K562 (cell line): ENCODE data around the gene LILRB3. TPM values are rescaled to one million over a fixed set of nuclear protein-coding genes. Genes with fewer than 3 reads are reported as not detected.

Source experiments
- BCL6 ChIP-seq: fragments of 250-450 bp; sonication (Bioruptor Pico); IDR thresholded peaks from 2 replicates; pipeline ENCODE4 v1.4.0; 2020
- CHD1 ChIP-seq: fragments of 200-600 bp; sonication (generic); IDR thresholded peaks from one replicate; pipeline ENCODE4 v1.6.1; 2012; ENCODE audit warnings: mild to moderate bottlenecking, moderate library complexity, low read length, inconsistent platforms
- DDX20 ChIP-seq: fragments of 450-650 bp; IDR thresholded peaks from 2 replicates; pipeline ENCODE4 v1.6.1; 2016; ENCODE audit warnings: missing genetic modification characterization, low read depth, mild to moderate bottlenecking, missing compliant biosample characterization, moderate library complexity
- EHMT2 ChIP-seq: fragments of 450-650 bp; IDR thresholded peaks from 2 replicates; pipeline ENCODE4 v1.6.1; 2018; ENCODE audit warnings: antibody characterized with exemption
- FIP1L1 ChIP-seq: fragments of 200-400 bp; formaldehyde crosslinking; IDR thresholded peaks from 2 replicates; pipeline ENCODE4 v1.6.1; 2018; ENCODE audit warnings: mild to moderate bottlenecking, low read depth, low read length; ENCODE audit not compliant: poor library complexity, severe bottlenecking
- FOXA1 ChIP-seq: fragments of 450-650 bp; IDR thresholded peaks from 2 replicates; pipeline ENCODE4 v1.6.1; 2016; ENCODE audit warnings: mild to moderate bottlenecking, borderline replicate concordance
- FOXJ3 ChIP-seq: sonication (generic); formaldehyde crosslinking; IDR thresholded peaks from 2 replicates; pipeline ENCODE4 v1.4.0; 2020; ENCODE audit warnings: mild to moderate bottlenecking, missing genetic modification reagents
- GABPA ChIP-seq: fragments of 200-800 bp; sonication (Bioruptor generic); conservative IDR thresholded peaks from 2 replicates; pipeline ENCODE4 v1.6.1; 2016; ENCODE audit warnings: low read depth, missing genetic modification characterization, missing compliant biosample characterization
- GTF2A2 ChIP-seq: IDR thresholded peaks from 2 replicates; pipeline ENCODE4 v1.6.1; 2016; ENCODE audit warnings: mild to moderate bottlenecking, missing genetic modification characterization, missing compliant biosample characterization
- GTF2E2 ChIP-seq: fragments of 200-800 bp; sonication (Bioruptor generic); IDR thresholded peaks from 2 replicates; pipeline ENCODE4 v1.6.1; 2016; ENCODE audit warnings: missing genetic modification characterization, missing compliant biosample characterization
- HDAC1 ChIP-seq, 2 experiments: fragments of 450-650 bp; IDR thresholded peaks; 2 replicates each; pipeline ENCODE4 v1.6.1; 2016 to 2017; ENCODE audit warnings: inconsistent platforms in 1 of 2, mild to moderate bottlenecking in 1 of 2, moderate library complexity in 1 of 2
- HMG20B ChIP-seq: fragments of 250-450 bp; sonication (Bioruptor Pico); IDR thresholded peaks from 2 replicates; pipeline ENCODE4 v1.5.0; 2021; ENCODE audit warnings: mild to moderate bottlenecking
- HMGN3 ChIP-seq: IDR thresholded peaks from 2 replicates; pipeline ENCODE4 v1.6.1; 2011; ENCODE audit warnings: borderline replicate concordance, low read depth, mild to moderate bottlenecking, mixed read lengths, low read length; ENCODE audit not compliant: insufficient read length; ENCODE audit errors: extremely low read depth
- HMGXB4 ChIP-seq: sonication (generic); formaldehyde crosslinking; IDR thresholded peaks from 2 replicates; pipeline ENCODE4 v1.8.1; 2023; ENCODE audit warnings: mild to moderate bottlenecking, missing genetic modification reagents
- ILF3 ChIP-seq: fragments of 450-650 bp; IDR thresholded peaks from 2 replicates; pipeline ENCODE4 v1.6.1; 2018; ENCODE audit warnings: antibody characterized with exemption, mild to moderate bottlenecking, moderate library complexity, borderline replicate concordance
- KLF16 ChIP-seq: IDR thresholded peaks from 2 replicates; pipeline ENCODE4 v1.6.1; 2016; ENCODE audit warnings: antibody characterized with exemption
- MBD1 ChIP-seq: fragments of 250-450 bp; sonication (Bioruptor Pico); IDR thresholded peaks from 2 replicates; pipeline ENCODE4 v1.8.0; 2022; ENCODE audit warnings: inconsistent platforms
- NELFE ChIP-seq: IDR thresholded peaks from 2 replicates; pipeline ENCODE4 v1.6.1; 2011; ENCODE audit warnings: mild to moderate bottlenecking; ENCODE audit not compliant: insufficient read depth, insufficient read length
- PPARD ChIP-seq: fragments of 250-450 bp; sonication (Bioruptor Pico); IDR thresholded peaks from 2 replicates; pipeline ENCODE4 v1.8.0; 2022; ENCODE audit warnings: inconsistent platforms, mild to moderate bottlenecking, moderate library complexity
- PTTG1 ChIP-seq: fragments of 450-650 bp; IDR thresholded peaks from 2 replicates; pipeline ENCODE4 v1.6.1; 2016; ENCODE audit warnings: low read depth, mild to moderate bottlenecking, missing genetic modification characterization, missing compliant biosample characterization
- TEAD4 ChIP-seq, 2 experiments: sonication (generic) in 1 of 2; formaldehyde crosslinking in 1 of 2; IDR thresholded peaks; 2 replicates each; pipeline versions ENCODE4 v1.6.1 to v1.8.0; 2012 to 2022; ENCODE audit warnings: borderline replicate concordance in 1 of 2, inconsistent platforms in 1 of 2, low read length in 1 of 2, mild to moderate bottlenecking in 1 of 2, missing genetic modification reagents in 1 of 2
- ZEB2 ChIP-seq: fragments of 450-650 bp; IDR thresholded peaks from 2 replicates; pipeline ENCODE4 v1.6.1; 2016
- ZNF124 ChIP-seq: sonication (generic); formaldehyde crosslinking; IDR thresholded peaks from 2 replicates; pipeline ENCODE4 v1.8.1; 2022; ENCODE audit warnings: missing genetic modification reagents
- ZNF586 ChIP-seq: fragments of 450-650 bp; formaldehyde crosslinking; conservative IDR thresholded peaks from 2 replicates; pipeline ENCODE4 v1.4.0; 2020; ENCODE audit warnings: mild to moderate bottlenecking, moderate library complexity
- polyA plus RNA-seq, 8 experiments: library from polyadenylated mRNA; depleted of rRNA in 4 of 8; stranded (reverse) in 5 of 8; unstranded in 3 of 8; fragments of >200 nt; fragmentation: Nextera tagmentation in 2 of 8; fragmentation: Illumina TruSeq in 1 of 8; extraction: Ambion mirVana in 2 of 8; extraction: Trizol in 1 of 8; gene quantifications; 2 replicates each; pipeline versions ENCODE4 v1.2.1 to v1.2.3, GENCODE V29; 2011 to 2014; ENCODE audit warnings: inconsistent platforms in 1 of 8, missing spikeins in 1 of 8
- total RNA-seq, 7 experiments: library from RNA; depleted of rRNA in 6 of 7; stranded (reverse); fragments of >200 nt in 6 of 7; fragmentation: Illumina TruSeq in 2 of 7; extraction: Trizol in 2 of 7; gene quantifications; 2 replicates each; pipeline versions ENCODE4 v1.2.1 to v1.2.3, GENCODE V29; 2011 to 2021; ENCODE audit warnings: low replicate concordance in 1 of 7
- TF ChIP-seq, protein P1 (sequence below): fragments of 250-450 bp; sonication (Bioruptor Pico); IDR thresholded peaks from 2 replicates; pipeline ENCODE4 v1.8.0; 2021; ENCODE audit warnings: borderline replicate concordance, mild to moderate bottlenecking, moderate library complexity; ENCODE audit not compliant: poor library complexity, severe bottlenecking

Gene LILRB3
- total and polyA plus RNA-seq, 9 of the 15 experiments (the other 6 are each of a cell fraction or from before 2014, with no cell fraction given), result 0.01 to 0.09 TPM; not detected in 7

- TF ChIP-seq HMGXB4 (CRISPR knock-in tag) (no peak), FIP1L1 (no peak), ZNF586 (no peak), HMGN3 (peak; percentile 23), PTTG1 (tag) (no peak), FOXJ3 (CRISPR knock-in tag) (no peak), GTF2A2 (tag) (no peak), GABPA (tag) (peak; percentile 14; the same call in 1 of the 2 replicates), CHD1 (peak; percentile 97), ZEB2 (no peak), EHMT2 (no peak), TEAD4 (IDR thresholded peaks at IDR 0.05; ENCODE audit: low read length) (no peak), TEAD4 (CRISPR knock-in tag; IDR thresholded peaks at IDR 0.05; ENCODE audit: borderline replicate concordance) (no peak), MBD1 (no peak), DDX20 (no peak), HDAC1 (IDR thresholded peaks at IDR 0.05) (peak in 1 of 2 experiments; percentile 92; a peak in 2 of 4 replicates), HMG20B (CRISPR knock-in tag) (no peak), BCL6 (CRISPR knock-in tag) (no peak), ZNF124 (no peak), KLF16 (no peak), ILF3 (no peak), FOXA1 (no peak), NELFE (no peak), PPARD (CRISPR knock-in tag) (no peak), GTF2E2 (tag) (no peak)
- TF ChIP-seq, protein P1, sequence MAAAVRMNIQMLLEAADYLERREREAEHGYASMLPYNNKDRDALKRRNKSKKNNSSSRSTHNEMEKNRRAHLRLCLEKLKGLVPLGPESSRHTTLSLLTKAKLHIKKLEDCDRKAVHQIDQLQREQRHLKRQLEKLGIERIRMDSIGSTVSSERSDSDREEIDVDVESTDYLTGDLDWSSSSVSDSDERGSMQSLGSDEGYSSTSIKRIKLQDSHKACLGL (CRISPR knock-in tag), result no peak
Observed at GRCh38 chr19:54189735-54190502, 32.9 kb downstream of the LILRB3 start (continued).
